Caco-2 (cell line): ENCODE data around the gene SLC15A1. TPM values are rescaled to one million over a fixed set of nuclear protein-coding genes. Genes with fewer than 3 reads are reported as not detected.

Source experiments
- BruUV-seq: library from RNA; stranded (reverse); fragments of 400-500 nt; replicated peaks from 2 replicates; lab custom pipeline; 2021; lab: Mats Ljungman, UMichigan
- CTCF ChIA-PET: fragments of 300-600 bp; sonication (Branson Sonifier 250); formaldehyde crosslinking; loops from one replicate; lab custom pipeline; 2022; ENCODE audit warnings: antibody characterized with exemption; lab: Charles Lee
- POLR2A ChIA-PET: fragments of 300-600 bp; sonication (Branson Sonifier 250); formaldehyde crosslinking; loops from one replicate; lab custom pipeline; 2022; ENCODE audit warnings: antibody characterized with exemption; lab: Charles Lee
- DNase-seq, 2 experiments: peaks; one replicate each; pipeline versions ENCODE4 v3.0.0 to v3.0.0-alpha.2; 2020 to 2022
- H3K27me3 ChIP-seq: replicated peaks from 2 replicates; pipeline ENCODE4 v1.6.0; 2011; ENCODE audit warnings: low read length; ENCODE audit not compliant: control insufficient read depth, insufficient read depth
- H3K36me3 ChIP-seq: 2 replicates; pipeline ENCODE4 v1.5.1; 2011; ENCODE audit warnings: low read length; ENCODE audit not compliant: control insufficient read depth, insufficient read depth
- H3K4me1 ChIP-seq: fragments of 250-450 bp; sonication (Bioruptor Pico); 2 replicates; pipeline ENCODE4 v1.5.1; 2020; ENCODE audit warnings: mild to moderate bottlenecking
- H3K4me3 ChIP-seq: 2 replicates; pipeline ENCODE4 v1.5.1; 2011; ENCODE audit warnings: low read depth, mild to moderate bottlenecking, control low read depth, low read length
- H3K9me3 ChIP-seq: fragments of 250-450 bp; sonication (Bioruptor Pico); 2 replicates; pipeline ENCODE4 v1.5.1; 2020; ENCODE audit warnings: mild to moderate bottlenecking, moderate library complexity
- H3K27ac Mint-ChIP-seq: one replicate; pipeline ENCODE4 v1.8.0; 2022; ENCODE audit warnings: mixed read lengths; ENCODE audit not compliant: unreplicated experiment
- H3K27me3 Mint-ChIP-seq: one replicate; pipeline ENCODE4 v1.8.0; 2022; ENCODE audit warnings: mixed read lengths; ENCODE audit not compliant: insufficient read depth, unreplicated experiment
- H3K36me3 Mint-ChIP-seq: one replicate; pipeline ENCODE4 v1.8.0; 2022; ENCODE audit warnings: mild to moderate bottlenecking, mixed read lengths; ENCODE audit not compliant: insufficient read depth, unreplicated experiment
- H3K4me1 Mint-ChIP-seq: one replicate; pipeline ENCODE4 v1.8.0; 2022; ENCODE audit warnings: low read depth, mixed read lengths; ENCODE audit not compliant: unreplicated experiment
- H3K4me3 Mint-ChIP-seq: one replicate; pipeline ENCODE4 v1.8.0; 2022; ENCODE audit warnings: mild to moderate bottlenecking, moderate library complexity, mixed read lengths; ENCODE audit not compliant: unreplicated experiment
- H3K9me3 Mint-ChIP-seq: one replicate; pipeline ENCODE4 v1.8.0; 2022; ENCODE audit warnings: mixed read lengths; ENCODE audit not compliant: unreplicated experiment
- intact Hi-C: fragments of 100-400 bp; cut with micrococcal nuclease; formaldehyde crosslinking; loops from one replicate; pipeline ENCODE4 v1.10.0; 2022; ENCODE audit not compliant: unreplicated experiment
- total RNA-seq: library from RNA; stranded (reverse); gene quantifications from 2 replicates; pipeline ENCODE4 v1.2.3, GENCODE V29; 2022
- TF ChIP-seq, protein P1 (sequence below), 2 experiments: fragments of 200-600 bp in 1 of 2; IDR thresholded peaks; 1 replicate in 1 of 2; 2 replicates in 1 of 2; pipeline versions ENCODE4 v1.5.1 to v1.8.0; 2011 to 2022; ENCODE audit warnings: antibody characterized with exemption in 1 of 2, control low read depth in 1 of 2, inconsistent platforms in 1 of 2, low read depth in 1 of 2, low read length in 1 of 2, mild to moderate bottlenecking in 1 of 2, moderate library complexity in 1 of 2; ENCODE audit not compliant: insufficient read depth in 1 of 2, severe bottlenecking in 1 of 2, unreplicated experiment in 1 of 2

SLC15A1 gene
- total RNA-seq, 1 experiment from 2014 or later: 12.3 TPM

GRCh38 chr13:98741741-98742435 is 10.6 kb downstream of the SLC15A1 start:
- BruUV-seq: no TSS peak

DNA sequence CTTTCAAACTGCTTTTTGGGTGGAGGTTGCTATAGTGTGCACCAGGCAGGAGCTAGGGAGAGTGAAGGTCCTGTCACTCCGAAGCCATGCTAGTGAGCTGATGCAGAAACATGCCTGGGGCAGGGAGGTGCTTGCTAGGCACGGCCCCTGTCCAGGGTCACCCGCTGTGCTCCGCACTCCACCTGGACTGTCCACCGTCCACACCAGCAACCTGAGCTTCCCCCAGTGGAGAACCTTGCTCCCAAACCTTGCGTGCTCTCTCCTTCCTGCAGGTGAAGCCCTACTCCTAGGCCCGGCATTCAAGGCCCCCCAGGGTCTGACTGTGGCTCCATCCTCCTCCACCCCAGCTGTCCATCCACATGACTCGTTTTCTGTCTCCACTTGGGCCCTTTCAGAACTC is 12.3 kb downstream of the SLC15A1 start:
- H3K27ac Mint-ChIP-seq: no peak overlapping the region
- H3K36me3 Mint-ChIP-seq: no peaks in the 10 kb centered on the region
- TF ChIP-seq, protein P1, sequence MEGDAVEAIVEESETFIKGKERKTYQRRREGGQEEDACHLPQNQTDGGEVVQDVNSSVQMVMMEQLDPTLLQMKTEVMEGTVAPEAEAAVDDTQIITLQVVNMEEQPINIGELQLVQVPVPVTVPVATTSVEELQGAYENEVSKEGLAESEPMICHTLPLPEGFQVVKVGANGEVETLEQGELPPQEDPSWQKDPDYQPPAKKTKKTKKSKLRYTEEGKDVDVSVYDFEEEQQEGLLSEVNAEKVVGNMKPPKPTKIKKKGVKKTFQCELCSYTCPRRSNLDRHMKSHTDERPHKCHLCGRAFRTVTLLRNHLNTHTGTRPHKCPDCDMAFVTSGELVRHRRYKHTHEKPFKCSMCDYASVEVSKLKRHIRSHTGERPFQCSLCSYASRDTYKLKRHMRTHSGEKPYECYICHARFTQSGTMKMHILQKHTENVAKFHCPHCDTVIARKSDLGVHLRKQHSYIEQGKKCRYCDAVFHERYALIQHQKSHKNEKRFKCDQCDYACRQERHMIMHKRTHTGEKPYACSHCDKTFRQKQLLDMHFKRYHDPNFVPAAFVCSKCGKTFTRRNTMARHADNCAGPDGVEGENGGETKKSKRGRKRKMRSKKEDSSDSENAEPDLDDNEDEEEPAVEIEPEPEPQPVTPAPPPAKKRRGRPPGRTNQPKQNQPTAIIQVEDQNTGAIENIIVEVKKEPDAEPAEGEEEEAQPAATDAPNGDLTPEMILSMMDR (IDR thresholded peaks at IDR 0.05; ENCODE audit: insufficient read depth in 1 of 2, low read depth in 1 of 2, low read length in 1 of 2, severe bottlenecking in 1 of 2, unreplicated experiment in 1 of 2): no peak
- Histone ChIP-seq H3K27me3 (no peaks in the 10 kb centered on the region), H3K4me3 (no peak overlapping the region), H3K36me3 (no peaks in the 10 kb centered on the region), H3K9me3 (peaks cover 20% of the 10 kb centered on the region), H3K4me1 (peaks cover 8% of the 10 kb centered on the region)
- ChIA-PET CTCF (no interaction called here), POLR2A (no interaction called here)
- no peaks in the 10 kb centered on the region for H3K27me3 Mint-ChIP-seq
- intact Hi-C loops: loop anchor here (5.0 kb wide), 1 partner anchor 37 kb away; no protein-coding TSS in a partner anchor
- BruUV-seq: no TSS peak
- peaks cover 15% of the 10 kb centered on the region for H3K9me3 Mint-ChIP-seq
- H3K4me1 Mint-ChIP-seq: peaks cover 5% of the 10 kb centered on the region
- H3K4me3 Mint-ChIP-seq: no peak overlapping the region
- DNase-seq: no peak

More at GRCh38 chr13:98741741-98742435, 10.6 kb downstream of the SLC15A1 start:
- Mint-ChIP-seq H3K27me3 (no peaks in the 10 kb centered on the region), H3K4me3 (no peak overlapping the region), H3K9me3 (peaks cover 15% of the 10 kb centered on the region), H3K4me1 (peaks cover 5% of the 10 kb centered on the region), H3K36me3 (no peaks in the 10 kb centered on the region), H3K27ac (no peak overlapping the region)
- no peak overlapping the region for H3K4me3 ChIP-seq
- POLR2A ChIA-PET: interaction anchor here (0.6 kb wide), 1 partner anchor 77 kb away, joined by 3 read pairs; no protein-coding TSS in a partner anchor
- TF ChIP-seq, protein P1 (IDR thresholded peaks at IDR 0.05; ENCODE audit: insufficient read depth in 1 of 2, low read depth in 1 of 2, low read length in 1 of 2, severe bottlenecking in 1 of 2, unreplicated experiment in 1 of 2): no peak
- H3K27me3 ChIP-seq: no peaks in the 10 kb centered on the region
- H3K4me1 ChIP-seq: peaks cover 8% of the 10 kb centered on the region
- intact Hi-C loops: loop anchor here (5.0 kb wide), 1 partner anchor 35 kb away; no protein-coding TSS in a partner anchor
- H3K36me3 ChIP-seq: no peaks in the 10 kb centered on the region
- peaks cover 20% of the 10 kb centered on the region for H3K9me3 ChIP-seq
- CTCF ChIA-PET: interaction anchor here (0.7 kb wide), 1 partner anchor 305 kb away, joined by 4 read pairs; no protein-coding TSS in a partner anchor
- DNase-seq: peak in 1 of 2 experiments; percentile 22

- Histone ChIP-seq H3K9me3 (peaks cover 20% of the 10 kb centered on the region), H3K27me3 (no peaks in the 10 kb centered on the region), H3K4me1 (peaks cover 8% of the 10 kb centered on the region), H3K4me3 (no peak overlapping the region), H3K36me3 (no peaks in the 10 kb centered on the region)
- Mint-ChIP-seq H3K4me1 (peaks cover 5% of the 10 kb centered on the region), H3K27ac (no peak overlapping the region), H3K36me3 (no peaks in the 10 kb centered on the region), H3K9me3 (peaks cover 15% of the 10 kb centered on the region), H3K4me3 (no peak overlapping the region), H3K27me3 (no peaks in the 10 kb centered on the region)
- BruUV-seq: no TSS peak
- ChIA-PET CTCF (no interaction called here), POLR2A (no interaction called here)
- no peak for DNase-seq
- TF ChIP-seq, protein P1 (IDR thresholded peaks at IDR 0.05; ENCODE audit: insufficient read depth in 1 of 2, low read depth in 1 of 2, low read length in 1 of 2, severe bottlenecking in 1 of 2, unreplicated experiment in 1 of 2): no peak
- intact Hi-C loops: no loop called here
These were observed 13.5 kb downstream of the SLC15A1 start for GRCh38 chr13:98738993-98739392.
